ENCODE measurements around the gene PORCN.

DNA sequence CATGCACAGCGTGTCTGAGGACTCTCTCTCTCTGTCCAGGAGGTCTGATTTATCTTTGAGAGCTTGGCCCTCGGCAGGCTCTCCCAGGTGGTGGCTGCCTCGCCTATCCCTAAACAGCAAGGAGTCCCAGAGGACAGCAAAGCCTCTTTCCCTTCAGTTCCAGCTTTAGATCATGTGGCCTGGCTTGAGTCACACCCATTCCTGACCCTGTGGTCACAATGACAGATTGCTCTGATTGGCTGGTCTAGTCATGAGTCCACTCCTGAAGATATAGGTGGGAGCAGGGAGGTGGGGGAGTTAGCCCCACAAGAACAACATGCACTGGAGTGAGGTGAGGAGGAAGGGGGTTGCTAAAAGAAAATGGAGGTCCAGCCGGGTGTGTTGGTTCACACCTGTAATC lies 12.1 kb upstream of the PORCN start:
- no peak for TF ChIP-seq POLR2A (IDR thresholded peaks at IDR 0.05)
- TF ChIP-seq, protein P1, sequence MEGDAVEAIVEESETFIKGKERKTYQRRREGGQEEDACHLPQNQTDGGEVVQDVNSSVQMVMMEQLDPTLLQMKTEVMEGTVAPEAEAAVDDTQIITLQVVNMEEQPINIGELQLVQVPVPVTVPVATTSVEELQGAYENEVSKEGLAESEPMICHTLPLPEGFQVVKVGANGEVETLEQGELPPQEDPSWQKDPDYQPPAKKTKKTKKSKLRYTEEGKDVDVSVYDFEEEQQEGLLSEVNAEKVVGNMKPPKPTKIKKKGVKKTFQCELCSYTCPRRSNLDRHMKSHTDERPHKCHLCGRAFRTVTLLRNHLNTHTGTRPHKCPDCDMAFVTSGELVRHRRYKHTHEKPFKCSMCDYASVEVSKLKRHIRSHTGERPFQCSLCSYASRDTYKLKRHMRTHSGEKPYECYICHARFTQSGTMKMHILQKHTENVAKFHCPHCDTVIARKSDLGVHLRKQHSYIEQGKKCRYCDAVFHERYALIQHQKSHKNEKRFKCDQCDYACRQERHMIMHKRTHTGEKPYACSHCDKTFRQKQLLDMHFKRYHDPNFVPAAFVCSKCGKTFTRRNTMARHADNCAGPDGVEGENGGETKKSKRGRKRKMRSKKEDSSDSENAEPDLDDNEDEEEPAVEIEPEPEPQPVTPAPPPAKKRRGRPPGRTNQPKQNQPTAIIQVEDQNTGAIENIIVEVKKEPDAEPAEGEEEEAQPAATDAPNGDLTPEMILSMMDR (IDR thresholded peaks at IDR 0.05), result no peak

Data from ovary (tissue), 3 donors.